ENCODE measurements around the gene CEP192.

DNA sequence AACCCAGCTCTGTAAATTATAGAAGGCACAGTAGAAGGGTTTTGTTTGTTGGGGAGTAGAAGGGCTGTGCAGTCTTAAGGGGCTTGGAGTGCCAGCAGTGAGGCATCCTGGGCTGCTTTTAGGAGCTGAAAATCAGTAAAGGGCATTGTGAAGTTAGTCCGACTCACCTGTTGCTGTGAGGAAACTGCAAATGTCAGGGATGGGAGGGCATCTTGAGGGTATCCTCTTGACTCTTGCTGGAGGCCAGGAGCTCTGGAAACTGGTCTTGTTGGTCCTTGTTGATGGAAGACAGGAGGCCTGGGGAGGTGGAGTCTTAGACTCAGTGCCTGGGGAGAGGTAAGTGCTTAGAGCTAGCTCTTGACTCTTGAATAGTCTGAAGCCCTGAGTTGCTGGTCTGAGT lies 14.1 kb downstream of the CEP192 start:
- no peak for TF ChIP-seq HNF4G (IDR thresholded peaks at IDR 0.05)
- TF ChIP-seq CTCF (IDR thresholded peaks at IDR 0.05; ENCODE audit: low read depth, low read length, missing input control): no peak
- TF ChIP-seq REST (IDR thresholded peaks at IDR 0.05): no peak
- TF ChIP-seq GABPA (IDR thresholded peaks at IDR 0.05 in 1 of 2, conservative IDR thresholded peaks at IDR 0.05 in 1 of 2): no peak
- TF ChIP-seq, protein P1, sequence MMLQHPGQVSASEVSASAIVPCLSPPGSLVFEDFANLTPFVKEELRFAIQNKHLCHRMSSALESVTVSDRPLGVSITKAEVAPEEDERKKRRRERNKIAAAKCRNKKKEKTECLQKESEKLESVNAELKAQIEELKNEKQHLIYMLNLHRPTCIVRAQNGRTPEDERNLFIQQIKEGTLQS (IDR thresholded peaks at IDR 0.05): no peak

Measured in liver (tissue), 3 donors.